Esophagus muscularis mucosa (tissue), 4 donors: ENCODE measurements around the gene OPA3. TPM values are rescaled to one million over a fixed set of nuclear protein-coding genes. Genes with fewer than 3 reads are reported as not detected.
"Not testable (repeated sequence)": the region's sequence is repeated elsewhere in the genome, so short reads cannot be mapped to it uniquely, and the experiment has no call there.

Experiments
- DNase-seq: peaks from one replicate; pipeline ENCODE4 v3.0.0-alpha.2; 2017; ENCODE audit errors: extremely low spot score
- H3K27ac ChIP-seq, 4 donors: fragments of 200-600 bp; sonication (generic); replicated peaks in 1 of 4; 1 replicate in 3 of 4; 2 replicates in 1 of 4; pipeline ENCODE4 v1.5.1; 2016 to 2019; ENCODE audit warnings: mild to moderate bottlenecking in 1 of 4
- H3K27me3 ChIP-seq, 4 donors: fragments of 200-600 bp; sonication (generic); one replicate each; pipeline versions ENCODE4 v1.5.1 to v1.6.0; 2016 to 2019
- H3K36me3 ChIP-seq, 4 donors: fragments of 200-600 bp; sonication (generic); one replicate each; pipeline ENCODE4 v1.5.1; 2016 to 2019
- H3K4me1 ChIP-seq, 4 donors: fragments of 200-600 bp; sonication (generic); one replicate each; pipeline ENCODE4 v1.5.1; 2016 to 2019
- H3K4me3 ChIP-seq, 4 donors: fragments of 200-600 bp; sonication (generic); 1 replicate in 2 of 4; 2 replicates in 2 of 4; pipeline ENCODE4 v1.5.1; 2016 to 2019; ENCODE audit warnings: mild to moderate bottlenecking in 4 of 4, moderate library complexity in 1 of 4
- H3K9me3 ChIP-seq, 4 donors: fragments of 200-600 bp; sonication (generic); 1 replicate in 3 of 4; 2 replicates in 1 of 4; pipeline ENCODE4 v1.5.1; 2016 to 2019
- EP300 ChIP-seq: sonication (generic); formaldehyde crosslinking; IDR thresholded peaks from one replicate; pipeline ENCODE4 v1.6.1; 2017; ENCODE audit warnings: antibody characterized with exemption
- POLR2A ChIP-seq: fragments of 450-650 bp; IDR thresholded peaks from one replicate; pipeline ENCODE4 v1.6.1; 2017; ENCODE audit warnings: antibody characterized with exemption, moderate library complexity, mild to moderate bottlenecking, low read depth
- POLR2AphosphoS5 ChIP-seq, 2 donors: sonication (generic); formaldehyde crosslinking; IDR thresholded peaks; one replicate each; pipeline ENCODE4 v1.6.1; 2017; ENCODE audit warnings: antibody characterized with exemption in 2 of 2
- WGBS: methylation state at CpG from one replicate; pipeline ENCODE4 v1.1.5; 2018; 5-methylcytosine and 5-hydroxymethylcytosine counted together
- intact Hi-C: fragments of 100-400 bp; cut with DNase I; formaldehyde crosslinking; loops from one replicate; pipeline ENCODE4 v1.15.1; 2023
- total RNA-seq, 4 donors: library from RNA; depleted of rRNA; stranded (reverse); fragments of >200 nt; gene quantifications; one replicate each; pipeline versions ENCODE4 v1.1.0 to v1.2.1, GENCODE V29; 2016
- TF ChIP-seq, protein P1 (sequence below), 3 experiments: fragments of 200-600 bp in 2 of 3; fragments of 450-650 bp in 1 of 3; sonication (generic) in 2 of 3; IDR thresholded peaks; one replicate each; pipeline ENCODE4 v1.5.1; 2017 to 2019; ENCODE audit warnings: antibody characterized with exemption in 3 of 3, mild to moderate bottlenecking in 2 of 3, moderate library complexity in 1 of 3

OPA3 gene
- 10 to 100 TPM in 2 of 4 donors, 1 to 10 TPM in 2; 6.2 to 20.0 (median 13.8) TPM for total RNA-seq

GRCh38 chr19:45584332-45585157, at the start of gene OPA3:
TSS of gene OPA3 (minus strand) at chr19:45584802. CDS start at chr19:45584764, 38 bp downstream.
- WGBS = 0% methylated on average over 48 of the region's 63 CpGs
- H3K4me1 ChIP-seq = peaks cover 12 to 22% (median 17%) of the 10 kb centered on the region in 4 donors
- peak; percentile 100 for DNase-seq
- intact Hi-C loops = no loop called here
- no peaks in the 10 kb centered on the region for H3K9me3 ChIP-seq
- no peaks in the 10 kb centered on the region for H3K27me3 ChIP-seq
- H3K4me3 ChIP-seq = peak within 1 kb of the TSS; percentile 69 to 87 (median 76)
- peak within 1 kb of the TSS; percentile 96 to 98 (median 96) for H3K27ac ChIP-seq
- H3K36me3 ChIP-seq = peaks cover 0 to 31% (median 0%) of the 10 kb centered on the region in 4 donors
- TF ChIP-seq POLR2A (no peak), EP300 (peak; percentile 98), POLR2AphosphoS5 (IDR thresholded peaks at IDR 0.05) (peak; percentile 89 to 97)
- TF ChIP-seq, protein P1, sequence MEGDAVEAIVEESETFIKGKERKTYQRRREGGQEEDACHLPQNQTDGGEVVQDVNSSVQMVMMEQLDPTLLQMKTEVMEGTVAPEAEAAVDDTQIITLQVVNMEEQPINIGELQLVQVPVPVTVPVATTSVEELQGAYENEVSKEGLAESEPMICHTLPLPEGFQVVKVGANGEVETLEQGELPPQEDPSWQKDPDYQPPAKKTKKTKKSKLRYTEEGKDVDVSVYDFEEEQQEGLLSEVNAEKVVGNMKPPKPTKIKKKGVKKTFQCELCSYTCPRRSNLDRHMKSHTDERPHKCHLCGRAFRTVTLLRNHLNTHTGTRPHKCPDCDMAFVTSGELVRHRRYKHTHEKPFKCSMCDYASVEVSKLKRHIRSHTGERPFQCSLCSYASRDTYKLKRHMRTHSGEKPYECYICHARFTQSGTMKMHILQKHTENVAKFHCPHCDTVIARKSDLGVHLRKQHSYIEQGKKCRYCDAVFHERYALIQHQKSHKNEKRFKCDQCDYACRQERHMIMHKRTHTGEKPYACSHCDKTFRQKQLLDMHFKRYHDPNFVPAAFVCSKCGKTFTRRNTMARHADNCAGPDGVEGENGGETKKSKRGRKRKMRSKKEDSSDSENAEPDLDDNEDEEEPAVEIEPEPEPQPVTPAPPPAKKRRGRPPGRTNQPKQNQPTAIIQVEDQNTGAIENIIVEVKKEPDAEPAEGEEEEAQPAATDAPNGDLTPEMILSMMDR (IDR thresholded peaks at IDR 0.05) = peak in 1 of 3 experiments; percentile 24

DNA sequence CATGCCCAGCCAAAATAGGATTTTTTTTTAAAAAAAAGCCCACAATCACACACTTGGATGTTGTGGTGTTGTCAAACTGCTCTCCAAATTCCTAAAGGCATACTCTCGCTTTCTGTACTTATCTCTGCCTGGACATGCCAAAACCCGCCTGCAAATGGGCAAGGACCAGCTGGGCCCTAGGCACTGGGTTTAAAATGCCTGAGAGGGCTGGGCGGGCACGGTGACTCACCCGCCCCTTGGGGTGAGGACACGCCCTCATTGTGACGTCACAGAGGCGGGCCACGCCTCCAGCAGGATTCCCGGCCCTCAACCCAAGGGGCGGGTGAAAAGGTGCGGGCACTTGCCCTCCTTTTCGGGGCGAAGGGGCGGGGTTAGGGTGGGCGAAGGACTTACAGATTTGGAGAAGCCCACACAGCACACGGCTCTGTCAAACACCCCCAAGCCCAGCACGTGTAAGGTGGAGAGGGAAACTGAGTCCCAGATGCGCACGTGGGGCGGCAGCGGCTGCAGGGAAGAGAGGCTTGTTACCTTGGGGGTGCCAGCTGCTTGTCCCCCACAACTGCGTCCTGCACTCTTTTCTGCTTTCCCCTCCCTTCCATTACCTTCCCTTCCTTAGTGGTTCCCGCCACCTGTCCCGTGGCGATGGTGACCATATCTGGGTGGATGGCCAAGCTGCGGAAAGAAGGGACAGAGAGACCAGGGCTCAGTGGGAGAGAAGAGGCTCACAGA, 48.0 kb upstream of the OPA3 start:
- H3K27ac ChIP-seq = no peak overlapping the region
- peaks cover 0 to 24% (median 17%) of the 10 kb centered on the region in 4 donors for H3K36me3 ChIP-seq
- H3K4me3 ChIP-seq = no peak overlapping the region
- TF ChIP-seq POLR2AphosphoS5 (IDR thresholded peaks at IDR 0.05) (no peak), POLR2A (no peak), EP300 (no peak)
- TF ChIP-seq, protein P1 (IDR thresholded peaks at IDR 0.05) = no peak
- H3K27me3 ChIP-seq = no peaks in the 10 kb centered on the region
- peaks cover 0 to 6% (median 2%) of the 10 kb centered on the region in 4 donors for H3K4me1 ChIP-seq
- DNase-seq = no peak
- intact Hi-C loops = no loop called here
- WGBS = 72% methylated on average over 14 of the region's 27 CpGs
- H3K9me3 ChIP-seq = no peaks in the 10 kb centered on the region

- Histone ChIP-seq H3K27ac (no peak overlapping the region), H3K4me3 (no peak overlapping the region), H3K4me1 (peaks cover 0 to 6% (median 2%) of the 10 kb centered on the region in 4 donors), H3K36me3 (peaks cover 0 to 39% (median 32%) of the 10 kb centered on the region in 4 donors), H3K27me3 (no peaks in the 10 kb centered on the region), H3K9me3 (no peaks in the 10 kb centered on the region)
- WGBS = 90% methylated on average over 2 of the region's 2 CpGs
- no peak for DNase-seq
- TF ChIP-seq EP300 (no peak), POLR2A (no peak)
- intact Hi-C loops = no loop called here
These were observed 45.9 kb upstream of the OPA3 start for GRCh38 chr19:45630463-45630862.

- Histone ChIP-seq H3K27ac (no peak overlapping the region), H3K4me3 (no peak overlapping the region), H3K36me3 (peaks cover 0 to 47% (median 37%) of the 10 kb centered on the region in 4 donors), H3K4me1 (peaks cover 0 to 6% (median 2%) of the 10 kb centered on the region in 4 donors), H3K27me3 (no peaks in the 10 kb centered on the region), H3K9me3 (no peaks in the 10 kb centered on the region)
- intact Hi-C loops = no loop called here
- TF ChIP-seq EP300 = no peak
- no peak for TF ChIP-seq POLR2A
- TF ChIP-seq POLR2AphosphoS5 (IDR thresholded peaks at IDR 0.05) = no peak
- TF ChIP-seq, protein P1 (IDR thresholded peaks at IDR 0.05) = no peak
- 93% methylated on average over 3 of the region's 4 CpGs for WGBS
- DNase-seq = no peak
These were observed 45.1 kb upstream of the OPA3 start for GRCh38 chr19:45629704-45630103.

DNA sequence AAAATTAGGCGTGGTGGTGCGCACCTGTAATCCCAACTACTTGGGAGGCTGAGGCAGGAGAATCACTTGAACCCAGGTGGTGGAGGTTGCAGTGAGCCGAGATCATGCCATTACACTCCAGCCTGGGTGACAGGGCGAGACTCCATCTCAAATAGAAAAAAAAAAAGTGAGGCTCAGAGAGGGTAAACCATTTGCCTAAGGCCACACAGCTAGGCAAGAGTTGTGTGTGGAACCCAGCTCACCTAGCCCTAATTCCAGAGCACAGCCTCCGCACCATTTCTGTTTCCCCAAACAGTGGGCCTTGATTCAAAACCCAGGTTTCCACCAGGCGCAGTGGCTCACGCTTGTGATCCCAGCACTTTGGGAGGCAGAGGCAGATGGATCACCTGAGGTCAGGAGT, 43.6 kb upstream of the OPA3 start:
- H3K4me1 ChIP-seq, intact Hi-C loops, DNase-seq, H3K4me3 ChIP-seq, H3K27ac ChIP-seq, H3K27me3 ChIP-seq, H3K9me3 ChIP-seq: not testable (repeated sequence)
- H3K36me3 ChIP-seq = peaks cover 0 to 60% (median 46%) of the 10 kb centered on the region in 4 donors
- WGBS = 95% methylated on average over 7 of the region's 7 CpGs
